ENCODE data around the gene GALNT17.

DNA sequence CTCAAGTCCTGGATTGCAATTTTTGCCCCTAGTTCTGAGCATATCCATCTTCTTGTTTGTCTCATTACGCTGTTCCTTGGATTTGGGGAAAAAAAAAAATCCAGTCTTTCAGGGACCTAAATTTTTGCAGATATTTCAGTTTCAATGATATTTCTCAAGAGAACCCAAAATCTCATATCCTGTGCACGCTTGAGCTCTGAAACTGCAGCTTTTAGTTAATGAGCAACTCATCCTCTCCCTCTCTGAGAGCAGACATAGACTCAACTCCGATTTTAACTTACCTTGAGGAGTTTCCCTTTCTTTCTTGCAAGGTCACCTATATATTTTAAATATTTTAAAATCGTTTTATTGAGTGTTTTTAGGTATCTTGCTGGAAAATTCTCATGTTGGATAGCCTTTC is 200.3 kb downstream of the GALNT17 start:
- TF ChIP-seq POLR2AphosphoS5 (IDR thresholded peaks at IDR 0.05; ENCODE audit: low read depth, low read length) (no peak), POLR2A (IDR thresholded peaks at IDR 0.05; ENCODE audit: low read depth, low read length) (no peak), PAX5 (IDR thresholded peaks at IDR 0.05; ENCODE audit: insufficient read depth, low read length, severe bottlenecking) (no peak), SPI1 (IDR thresholded peaks at IDR 0.05; ENCODE audit: low read depth, low read length) (no peak)
